ENCODE measurements around the gene LSM12. TPM values are rescaled to one million over a fixed set of nuclear protein-coding genes. Genes with fewer than 3 reads are reported as not detected.
"Not testable (repeated sequence)": the region's sequence is repeated elsewhere in the genome, so short reads cannot be mapped to it uniquely, and the experiment has no call there.

LSM12 gene
- polyA plus RNA-seq, 1 of the 3 experiments (the other 2 are of a cell fraction): 26.6 TPM

DNA sequence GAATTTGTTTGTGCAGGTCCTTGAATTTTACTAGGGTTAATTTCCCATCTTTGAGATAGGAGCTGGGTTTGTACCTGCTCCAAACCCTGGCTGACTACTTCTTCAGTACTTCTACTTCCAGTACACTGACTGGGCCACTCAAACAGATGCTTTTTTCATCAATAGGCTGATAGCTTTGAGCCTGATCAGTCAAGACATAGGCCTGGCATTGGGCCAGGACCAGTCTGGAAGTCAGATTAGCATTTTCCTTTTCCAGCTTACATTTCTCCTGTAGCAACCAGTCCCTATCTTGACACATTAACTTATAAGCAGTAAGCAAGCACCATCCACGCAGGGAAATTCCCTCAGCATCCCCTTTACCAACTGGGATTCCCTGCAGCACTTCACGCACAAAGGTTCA is 44.2 kb downstream of the LSM12 start (continued):
- TF ChIP-seq, protein P1, sequence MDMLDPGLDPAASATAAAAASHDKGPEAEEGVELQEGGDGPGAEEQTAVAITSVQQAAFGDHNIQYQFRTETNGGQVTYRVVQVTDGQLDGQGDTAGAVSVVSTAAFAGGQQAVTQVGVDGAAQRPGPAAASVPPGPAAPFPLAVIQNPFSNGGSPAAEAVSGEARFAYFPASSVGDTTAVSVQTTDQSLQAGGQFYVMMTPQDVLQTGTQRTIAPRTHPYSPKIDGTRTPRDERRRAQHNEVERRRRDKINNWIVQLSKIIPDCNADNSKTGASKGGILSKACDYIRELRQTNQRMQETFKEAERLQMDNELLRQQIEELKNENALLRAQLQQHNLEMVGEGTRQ (IDR thresholded peaks at IDR 0.05; ENCODE audit: borderline replicate concordance, low read depth, low read length): no peak
- no peak for TF ChIP-seq FOSL2 (IDR thresholded peaks at IDR 0.05; ENCODE audit: borderline replicate concordance, low read depth)
- no peak for TF ChIP-seq RFX5 (IDR thresholded peaks at IDR 0.05; ENCODE audit: low read length)
- TF ChIP-seq, protein P2, sequence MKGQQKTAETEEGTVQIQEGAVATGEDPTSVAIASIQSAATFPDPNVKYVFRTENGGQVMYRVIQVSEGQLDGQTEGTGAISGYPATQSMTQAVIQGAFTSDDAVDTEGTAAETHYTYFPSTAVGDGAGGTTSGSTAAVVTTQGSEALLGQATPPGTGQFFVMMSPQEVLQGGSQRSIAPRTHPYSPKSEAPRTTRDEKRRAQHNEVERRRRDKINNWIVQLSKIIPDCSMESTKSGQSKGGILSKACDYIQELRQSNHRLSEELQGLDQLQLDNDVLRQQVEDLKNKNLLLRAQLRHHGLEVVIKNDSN (IDR thresholded peaks at IDR 0.05; ENCODE audit: borderline replicate concordance, low read depth): no peak

DNA sequence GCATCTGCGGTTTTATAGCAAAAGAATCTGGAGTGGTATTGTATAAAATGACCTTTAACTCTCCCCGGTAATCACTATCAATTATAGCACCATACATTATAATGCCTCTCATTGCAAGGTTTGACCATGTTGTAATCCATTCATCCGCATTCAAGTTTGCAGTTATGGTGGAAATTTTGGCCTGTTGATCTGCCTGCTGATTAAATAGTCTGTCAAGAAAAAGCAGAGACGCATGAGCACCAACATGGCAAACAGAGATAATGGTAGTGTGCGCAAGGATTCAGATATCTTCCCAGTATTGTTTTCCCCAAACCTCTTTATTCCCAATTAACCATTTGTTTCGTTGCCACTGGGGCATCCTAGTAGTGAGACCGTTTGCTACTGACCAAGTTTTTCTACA is 45.2 kb downstream of the LSM12 start:
- H3K27ac ChIP-seq (ENCODE audit: low read depth in 2 of 2, low read length in 1 of 2); H3K79me2 ChIP-seq (ENCODE audit: insufficient read depth); H4K20me1 ChIP-seq (ENCODE audit: insufficient read depth); H3K9me3 ChIP-seq; H3F3A ChIP-seq (replicated peaks; ENCODE audit: insufficient read depth); H2AFZ ChIP-seq (ENCODE audit: low read depth); H3K9ac ChIP-seq; POLR2A ChIA-PET; DNase-seq; H3K4me2 ChIP-seq; H3K27me3 ChIP-seq (ENCODE audit: insufficient read depth); H3K9me2 ChIP-seq; H3K4me3 ChIP-seq (ENCODE audit: low read depth in 2 of 2, low read length in 1 of 2): not testable (repeated sequence)
- peaks cover 7 to 20% of the 10 kb centered on the region in 2 experiments for H3K36me3 ChIP-seq (replicated peaks in 1 of 2; ENCODE audit: control insufficient read depth in 1 of 2, insufficient read depth in 2 of 2, low read length in 1 of 2)
- CTCF ChIA-PET: interaction anchor here (1.0 kb wide), 1 partner anchor 20 kb away, joined by 3 read pairs; no protein-coding TSS in a partner anchor
- H3K4me1 ChIP-seq (ENCODE audit: control insufficient read depth in 1 of 2, insufficient read depth in 2 of 2, low read depth in 1 of 2, low read length in 1 of 2): peaks cover 0 to 32% of the 10 kb centered on the region in 2 experiments; a peak in 2 of 4 replicates
- 94% methylated on average over 7 of the region's 7 CpGs for WGBS (ENCODE audit: low lambda C conversion rate)

DNA sequence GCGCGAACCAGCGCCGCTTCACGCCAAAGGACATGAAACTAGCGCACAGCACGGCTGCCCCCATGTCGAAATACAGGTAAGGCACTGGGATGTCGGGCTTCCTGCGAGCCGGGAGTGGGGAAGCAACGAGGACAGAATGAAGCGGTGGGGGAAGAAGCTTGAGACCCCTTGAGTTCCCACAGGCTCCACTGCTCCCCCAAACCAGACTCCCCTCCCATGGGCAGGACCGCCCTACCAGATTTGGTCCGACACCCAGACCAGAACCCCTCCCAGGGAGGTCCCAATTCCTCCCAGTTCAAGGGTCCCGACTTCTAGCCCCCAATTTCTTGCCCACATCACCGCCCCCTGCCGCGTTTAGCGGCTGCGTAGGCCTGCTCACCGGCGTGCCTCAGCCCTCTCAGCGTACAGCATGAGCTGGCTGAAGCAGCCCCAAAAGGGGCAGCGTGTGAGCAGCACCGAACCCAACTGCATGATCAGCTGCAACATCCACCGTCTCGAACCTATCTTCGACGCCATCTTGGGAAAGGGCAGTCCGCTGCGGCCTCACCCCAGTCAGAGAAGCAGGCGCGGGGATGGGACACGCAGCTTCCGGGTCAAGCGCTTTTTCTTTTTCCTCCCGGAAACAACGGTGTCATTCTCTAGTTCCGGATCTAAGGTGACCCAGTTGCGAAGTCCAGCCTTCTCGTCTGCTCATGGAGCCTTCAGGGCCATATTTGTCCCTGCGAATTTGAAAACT is 51.9 kb downstream of the LSM12 start, which contains the start of gene TMEM101:
Gene TMEM101 (minus strand): TSS at position 527 of the 736 bp plus-strand sequence. CDS start 11 bp downstream, at position 516.
- ChIA-PET POLR2A (interaction anchor here (0.6 to 1.8 kb wide), 4 partner anchors 11 to 236 kb away, joined by 3 to 6 read pairs (median 3); partner anchors contain the start of gene LSM12), CTCF (interaction anchor here (0.8 to 31.1 kb wide), 8 partner anchors 8 to 101 kb away, joined by 3 to 638 read pairs (median 4); partner anchors contain the start of gene PPY)
- H3K9me3 ChIP-seq: no peaks in the 10 kb centered on the region
- peak within 1 kb of the TSS; percentile 91 for H3K9ac ChIP-seq
- H2AFZ ChIP-seq (ENCODE audit: low read depth): peak within 1 kb of the TSS; percentile 94
- peak; percentile 93 for DNase-seq
- H3F3A ChIP-seq (replicated peaks; ENCODE audit: insufficient read depth): peaks cover 4% of the 10 kb centered on the region
- peaks cover under 1 to 15% of the 10 kb centered on the region in 2 experiments for H3K36me3 ChIP-seq (replicated peaks in 1 of 2; ENCODE audit: control insufficient read depth in 1 of 2, insufficient read depth in 2 of 2, low read length in 1 of 2)
- H3K4me1 ChIP-seq (ENCODE audit: control insufficient read depth in 1 of 2, insufficient read depth in 2 of 2, low read depth in 1 of 2, low read length in 1 of 2): peaks cover 0 to 32% of the 10 kb centered on the region in 2 experiments; a peak in 2 of 4 replicates
- H3K27ac ChIP-seq (ENCODE audit: low read depth in 2 of 2, low read length in 1 of 2): peak within 1 kb of the TSS; percentile 68 to 92
- 2% methylated on average over 42 of the region's 43 CpGs for WGBS (ENCODE audit: low lambda C conversion rate)
- H3K9me2 ChIP-seq: no peaks in the 10 kb centered on the region
- H3K4me3 ChIP-seq (ENCODE audit: low read depth in 2 of 2, low read length in 1 of 2): peak within 1 kb of the TSS; percentile 96 to 97
- no peaks in the 10 kb centered on the region for H3K27me3 ChIP-seq (ENCODE audit: insufficient read depth)
- H4K20me1 ChIP-seq (ENCODE audit: insufficient read depth): no peaks in the 10 kb centered on the region
- H3K4me2 ChIP-seq: peak within 1 kb of the TSS; percentile 93
- H3K79me2 ChIP-seq (ENCODE audit: insufficient read depth): peaks cover 21% of the 10 kb centered on the region; the same call in 1 of the 2 replicates
- TF ChIP-seq, protein P3, sequence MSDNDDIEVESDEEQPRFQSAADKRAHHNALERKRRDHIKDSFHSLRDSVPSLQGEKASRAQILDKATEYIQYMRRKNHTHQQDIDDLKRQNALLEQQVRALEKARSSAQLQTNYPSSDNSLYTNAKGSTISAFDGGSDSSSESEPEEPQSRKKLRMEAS (IDR thresholded peaks at IDR 0.05; ENCODE audit: low read depth): peak; percentile 91
- TF ChIP-seq EP300 (IDR thresholded peaks at IDR 0.05; ENCODE audit: borderline replicate concordance in 1 of 2, low read depth in 1 of 2, low read length in 1 of 2) (peak in 1 of 2 experiments; percentile 24; a peak in 1 of 4 replicates), TCF12 (IDR thresholded peaks at IDR 0.05) (peak; percentile 17; the same call in 1 of the 2 replicates), GABPA (IDR thresholded peaks at IDR 0.05; ENCODE audit: low read depth) (peak; percentile 97), ELF1 (IDR thresholded peaks at IDR 0.05) (peak; percentile 90), RFX5 (IDR thresholded peaks at IDR 0.05; ENCODE audit: low read length) (no peak), GATA2 (CRISPR knock-in tag; IDR thresholded peaks at IDR 0.05) (no peak), CHD2 (IDR thresholded peaks at IDR 0.05; ENCODE audit: low read length, partially characterized antibody) (peak; percentile 94), MXI1 (IDR thresholded peaks at IDR 0.05; ENCODE audit: low read depth, low read length) (peak; percentile 77), SIN3A (IDR thresholded peaks at IDR 0.05; ENCODE audit: borderline replicate concordance, low read depth, low read length) (peak; percentile 88; the same call in 1 of the 2 replicates)
- TF ChIP-seq, protein P4, sequence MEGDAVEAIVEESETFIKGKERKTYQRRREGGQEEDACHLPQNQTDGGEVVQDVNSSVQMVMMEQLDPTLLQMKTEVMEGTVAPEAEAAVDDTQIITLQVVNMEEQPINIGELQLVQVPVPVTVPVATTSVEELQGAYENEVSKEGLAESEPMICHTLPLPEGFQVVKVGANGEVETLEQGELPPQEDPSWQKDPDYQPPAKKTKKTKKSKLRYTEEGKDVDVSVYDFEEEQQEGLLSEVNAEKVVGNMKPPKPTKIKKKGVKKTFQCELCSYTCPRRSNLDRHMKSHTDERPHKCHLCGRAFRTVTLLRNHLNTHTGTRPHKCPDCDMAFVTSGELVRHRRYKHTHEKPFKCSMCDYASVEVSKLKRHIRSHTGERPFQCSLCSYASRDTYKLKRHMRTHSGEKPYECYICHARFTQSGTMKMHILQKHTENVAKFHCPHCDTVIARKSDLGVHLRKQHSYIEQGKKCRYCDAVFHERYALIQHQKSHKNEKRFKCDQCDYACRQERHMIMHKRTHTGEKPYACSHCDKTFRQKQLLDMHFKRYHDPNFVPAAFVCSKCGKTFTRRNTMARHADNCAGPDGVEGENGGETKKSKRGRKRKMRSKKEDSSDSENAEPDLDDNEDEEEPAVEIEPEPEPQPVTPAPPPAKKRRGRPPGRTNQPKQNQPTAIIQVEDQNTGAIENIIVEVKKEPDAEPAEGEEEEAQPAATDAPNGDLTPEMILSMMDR (IDR thresholded peaks at IDR 0.05): no peak
- TF ChIP-seq, protein P1 (IDR thresholded peaks at IDR 0.05; ENCODE audit: borderline replicate concordance, low read depth, low read length): no peak
- TF ChIP-seq, protein P5, sequence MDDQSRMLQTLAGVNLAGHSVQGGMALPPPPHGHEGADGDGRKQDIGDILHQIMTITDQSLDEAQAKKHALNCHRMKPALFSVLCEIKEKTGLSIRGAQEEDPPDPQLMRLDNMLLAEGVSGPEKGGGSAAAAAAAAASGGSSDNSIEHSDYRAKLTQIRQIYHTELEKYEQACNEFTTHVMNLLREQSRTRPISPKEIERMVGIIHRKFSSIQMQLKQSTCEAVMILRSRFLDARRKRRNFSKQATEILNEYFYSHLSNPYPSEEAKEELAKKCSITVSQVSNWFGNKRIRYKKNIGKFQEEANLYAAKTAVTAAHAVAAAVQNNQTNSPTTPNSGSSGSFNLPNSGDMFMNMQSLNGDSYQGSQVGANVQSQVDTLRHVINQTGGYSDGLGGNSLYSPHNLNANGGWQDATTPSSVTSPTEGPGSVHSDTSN (IDR thresholded peaks at IDR 0.05): 0 out of 2 replicates have a peak, but pooled peaks have one; percentile 23
- TF ChIP-seq, protein P2 (IDR thresholded peaks at IDR 0.05; ENCODE audit: borderline replicate concordance, low read depth): peak; percentile 36; the same call in 1 of the 2 replicates
